ENCODE results near the gene KCNJ11.

DNA sequence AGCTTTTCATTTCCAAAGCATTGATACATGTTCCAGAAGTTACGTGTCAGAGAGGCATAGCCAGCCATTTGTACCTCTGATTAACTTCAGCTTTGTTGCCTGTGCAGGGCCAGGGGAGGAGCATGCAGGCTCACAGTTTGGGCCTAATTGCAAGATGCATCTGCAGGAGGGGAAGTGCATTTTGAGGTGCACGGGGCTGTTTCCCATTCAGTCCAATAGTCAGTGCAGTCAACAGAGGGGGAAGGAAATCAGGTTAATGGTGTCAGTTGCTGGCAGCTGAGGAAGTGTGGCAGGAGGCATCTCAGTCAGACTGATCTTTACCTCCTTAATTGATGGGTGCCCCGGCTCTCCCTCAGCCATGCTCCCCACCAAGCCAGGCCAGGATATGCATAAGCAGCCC is 48.9 kb upstream of the KCNJ11 start:
- TF ChIP-seq GATA2 (IDR thresholded peaks at IDR 0.05; ENCODE audit: low read depth, low read length) (no peak), GATA3 (IDR thresholded peaks at IDR 0.05; ENCODE audit: low read depth, low read length) (no peak)
